Astrocyte (in vitro differentiated cells and primary cell): ENCODE data around the gene VAMP1. TPM values are rescaled to one million over a fixed set of nuclear protein-coding genes. Genes with fewer than 3 reads are reported as not detected.
"Not testable (repeated sequence)": the region's sequence is repeated elsewhere in the genome, so short reads cannot be mapped to it uniquely, and the experiment has no call there.

ENCODE experiments used
- DNase-seq: peaks from one replicate; pipeline ENCODE4 v3.0.0-alpha.2; 2010; ENCODE audit warnings: low read depth
- FAIRE-seq: peaks from 2 replicates; lab custom pipeline; 2011; peaks lifted over from hg19 to GRCh38; lab: Jason Lieb, UNC
- H2AFZ ChIP-seq: 2 replicates; pipeline ENCODE4 v1.6.0; 2012; ENCODE audit warnings: low read depth, low read length, inconsistent platforms
- H3K27ac ChIP-seq: 2 replicates; pipeline ENCODE4 v1.5.1; 2011; ENCODE audit warnings: low read depth, low read length, inconsistent platforms
- H3K27me3 ChIP-seq: 2 replicates; pipeline ENCODE4 v1.6.0; 2011; ENCODE audit warnings: low read length, inconsistent platforms; ENCODE audit not compliant: insufficient read depth
- H3K36me3 ChIP-seq: 2 replicates; pipeline ENCODE4 v1.5.1; 2011; ENCODE audit warnings: low read length, inconsistent platforms; ENCODE audit not compliant: insufficient read depth
- H3K4me1 ChIP-seq: 2 replicates; pipeline ENCODE4 v1.5.1; 2011; ENCODE audit warnings: low read length, inconsistent platforms; ENCODE audit not compliant: insufficient read depth
- H3K4me2 ChIP-seq: 2 replicates; pipeline ENCODE4 v1.6.0; 2012; ENCODE audit warnings: low read length, inconsistent platforms
- H3K4me3 ChIP-seq: 2 replicates; pipeline ENCODE4 v1.5.1; 2011; ENCODE audit warnings: low read depth, mild to moderate bottlenecking, low read length, inconsistent platforms; ENCODE audit not compliant: insufficient read depth
- H3K79me2 ChIP-seq: 2 replicates; pipeline ENCODE4 v1.6.0; 2012; ENCODE audit warnings: mild to moderate bottlenecking, low read length, inconsistent platforms; ENCODE audit not compliant: insufficient read depth
- H3K9ac ChIP-seq: 2 replicates; pipeline ENCODE4 v1.6.0; 2012; ENCODE audit warnings: mild to moderate bottlenecking, low read length, inconsistent platforms
- H3K9me3 ChIP-seq: 2 replicates; pipeline ENCODE4 v1.5.1; 2012; ENCODE audit warnings: low read depth, mild to moderate bottlenecking, low read length, inconsistent platforms; ENCODE audit not compliant: insufficient read depth
- H4K20me1 ChIP-seq: 2 replicates; pipeline ENCODE4 v1.6.0; 2012; ENCODE audit warnings: low read length, inconsistent platforms; ENCODE audit not compliant: insufficient read depth
- H3K27ac Mint-ChIP-seq: one replicate; pipeline ENCODE4 v1.8.0; 2021; ENCODE audit warnings: mild to moderate bottlenecking, mixed read lengths; ENCODE audit not compliant: unreplicated experiment
- H3K27me3 Mint-ChIP-seq: one replicate; pipeline ENCODE4 v1.8.0; 2021; ENCODE audit warnings: low read depth, mixed read lengths; ENCODE audit not compliant: unreplicated experiment
- H3K36me3 Mint-ChIP-seq: one replicate; pipeline ENCODE4 v1.8.0; 2021; ENCODE audit warnings: low read depth, mixed read lengths; ENCODE audit not compliant: unreplicated experiment
- H3K4me1 Mint-ChIP-seq: one replicate; pipeline ENCODE4 v1.8.0; 2021; ENCODE audit warnings: low read depth, mixed read lengths; ENCODE audit not compliant: unreplicated experiment
- H3K4me3 Mint-ChIP-seq: one replicate; pipeline ENCODE4 v1.8.0; 2021; ENCODE audit warnings: mild to moderate bottlenecking, moderate library complexity, mixed read lengths; ENCODE audit not compliant: unreplicated experiment
- H3K9me3 Mint-ChIP-seq: one replicate; pipeline ENCODE4 v1.8.0; 2021; ENCODE audit warnings: mild to moderate bottlenecking, mixed read lengths; ENCODE audit not compliant: unreplicated experiment
- CTCF ChIP-seq: IDR thresholded peaks from 2 replicates; pipeline ENCODE4 v1.5.1; 2011; ENCODE audit warnings: low read depth, mild to moderate bottlenecking, inconsistent platforms, low read length, moderate library complexity; ENCODE audit not compliant: insufficient read depth
- EZH2 ChIP-seq: IDR thresholded peaks from 2 replicates; pipeline ENCODE4 v1.6.1; 2012; ENCODE audit warnings: mild to moderate bottlenecking, low read length, inconsistent platforms; ENCODE audit not compliant: insufficient read depth
- total RNA-seq: library from RNA; stranded (reverse); gene quantifications from 2 replicates; pipeline ENCODE4 v1.2.1, GENCODE V29; 2021

VAMP1 gene
- total RNA-seq, 1 donor from 2014 or later = 23.1 TPM

- no peaks in the 10 kb centered on the region for H4K20me1 ChIP-seq
- peak overlapping the region; percentile 89 for H3K27ac Mint-ChIP-seq
- no peak overlapping the region for H2AFZ ChIP-seq
- no peaks in the 10 kb centered on the region for H3K4me1 ChIP-seq
- TF ChIP-seq CTCF (no peak), EZH2 (no peak)
- H3K27me3 ChIP-seq = peaks cover 2% of the 10 kb centered on the region
- FAIRE-seq (no peak), DNase-seq (peak; percentile 89)
- peaks cover 24% of the 10 kb centered on the region for H3K4me1 Mint-ChIP-seq
- peak overlapping the region; percentile 47 for H3K4me3 Mint-ChIP-seq
- H3K27me3 Mint-ChIP-seq = peaks cover 7% of the 10 kb centered on the region
- no peak overlapping the region for H3K4me3 ChIP-seq
- H3K79me2 ChIP-seq = no peaks in the 10 kb centered on the region
- no peak overlapping the region for H3K4me2 ChIP-seq
- H3K9me3 Mint-ChIP-seq = peaks cover 8% of the 10 kb centered on the region
- no peak overlapping the region for H3K9ac ChIP-seq
- peaks cover 5% of the 10 kb centered on the region for H3K36me3 Mint-ChIP-seq
- H3K9me3 ChIP-seq = no peaks in the 10 kb centered on the region
- no peaks in the 10 kb centered on the region for H3K36me3 ChIP-seq
- peak overlapping the region; percentile 36 for H3K27ac ChIP-seq
Measured at GRCh38 chr12:6476489-6476888, 6.0 kb upstream of the VAMP1 start.

- H3K4me3 ChIP-seq, H3K9me3 Mint-ChIP-seq, H2AFZ ChIP-seq, H3K4me3 Mint-ChIP-seq, H3K36me3 ChIP-seq, H3K36me3 Mint-ChIP-seq, H3K9me3 ChIP-seq, H3K27me3 ChIP-seq, H3K4me1 ChIP-seq, FAIRE-seq, H3K79me2 ChIP-seq, H4K20me1 ChIP-seq, H3K9ac ChIP-seq, DNase-seq, H3K4me2 ChIP-seq, H3K27ac ChIP-seq, H3K27me3 Mint-ChIP-seq: not testable (repeated sequence)
- H3K27ac Mint-ChIP-seq = peak overlapping the region; percentile 70
- peaks cover 24% of the 10 kb centered on the region for H3K4me1 Mint-ChIP-seq
Measured at GRCh38 chr12:6475233-6475975, 4.9 kb upstream of the VAMP1 start.

GRCh38 chr12:6472491-6472890 lies 2.0 kb upstream of the VAMP1 start:
- no peak overlapping the region for H3K4me3 Mint-ChIP-seq
- Histone ChIP-seq H4K20me1 (peaks cover 18% of the 10 kb centered on the region), H3K79me2 (peaks cover 24% of the 10 kb centered on the region), H3K27ac (no peak overlapping the region), H3K9ac (no peak overlapping the region), H3K4me2 (no peak overlapping the region), H2AFZ (no peak overlapping the region), H3K4me1 (peaks cover 14% of the 10 kb centered on the region), H3K27me3 (no peaks in the 10 kb centered on the region), H3K36me3 (no peaks in the 10 kb centered on the region), H3K9me3 (no peaks in the 10 kb centered on the region), H3K4me3 (no peak overlapping the region)
- no peak for DNase-seq
- H3K36me3 Mint-ChIP-seq = no peaks in the 10 kb centered on the region
- peaks cover 33% of the 10 kb centered on the region for H3K4me1 Mint-ChIP-seq
- no peaks in the 10 kb centered on the region for H3K27me3 Mint-ChIP-seq
- no peak overlapping the region for H3K27ac Mint-ChIP-seq
- H3K9me3 Mint-ChIP-seq = peaks cover 2% of the 10 kb centered on the region
- TF ChIP-seq EZH2 = no peak
- TF ChIP-seq CTCF = no peak
- FAIRE-seq = no peak
